ENCODE data around the gene OR5A1.

Gene OR5A1

GRCh38 chr11:59456661-59457060 lies 20.4 kb downstream of the OR5A1 start, which contains the start of gene OR4D6:
Gene OR4D6 (plus strand): TSS chr11:59456961. CDS start chr11:59456961, 0 bp downstream.
- H3K36me3 ChIP-seq (ENCODE audit: insufficient read depth, low read length): no peaks in the 10 kb centered on the region
- no peak within 1 kb of the TSS for H3K4me3 ChIP-seq
- no peak within 1 kb of the TSS for H3K27ac ChIP-seq
- H3K9me3 ChIP-seq (ENCODE audit: low read depth, low read length): no peaks in the 10 kb centered on the region
- H3K9ac ChIP-seq (ENCODE audit: insufficient read length): no peak within 1 kb of the TSS
- TF ChIP-seq FOXP2 (optimal IDR thresholded peaks at IDR 0.05; ENCODE audit: control extremely low read depth, extremely low read length, insufficient read depth) (no peak), POLR2AphosphoS5 (IDR thresholded peaks at IDR 0.05; ENCODE audit: borderline replicate concordance, low read depth, low read length) (no peak), EZH2 (IDR thresholded peaks at IDR 0.05) (no peak)
- no peak for DNase-seq (ENCODE audit: low read depth, low spot score)

GRCh38 chr11:59459916-59460315 lies 23.6 kb downstream of the OR5A1 start:
- no peak for DNase-seq (ENCODE audit: low read depth, low spot score)
- Histone ChIP-seq H3K36me3 (ENCODE audit: insufficient read depth, low read length) (no peaks in the 10 kb centered on the region), H3K9me3 (ENCODE audit: low read depth, low read length) (no peaks in the 10 kb centered on the region), H3K27ac (no peak overlapping the region), H3K4me3 (no peak overlapping the region), H3K9ac (ENCODE audit: insufficient read length) (no peak overlapping the region)
- TF ChIP-seq POLR2AphosphoS5 (IDR thresholded peaks at IDR 0.05; ENCODE audit: borderline replicate concordance, low read depth, low read length): no peak
- TF ChIP-seq FOXP2 (optimal IDR thresholded peaks at IDR 0.05; ENCODE audit: control extremely low read depth, extremely low read length, insufficient read depth): no peak
- TF ChIP-seq EZH2 (IDR thresholded peaks at IDR 0.05): no peak

GRCh38 chr11:59463190-59463641 lies 26.9 kb downstream of the OR5A1 start:
- no peak for DNase-seq (ENCODE audit: low read depth, low spot score)
- no peaks in the 10 kb centered on the region for H3K36me3 ChIP-seq (ENCODE audit: insufficient read depth, low read length)

GRCh38 chr11:59473015-59473414 lies 36.7 kb downstream of the OR5A1 start, which contains the start of gene OR4D10:
Gene OR4D10 (plus strand): TSS chr11:59473315. CDS start chr11:59477430, 4,115 bp downstream.
- Histone ChIP-seq H3K9me3 (ENCODE audit: low read depth, low read length) (no peaks in the 10 kb centered on the region), H3K9ac (ENCODE audit: insufficient read length) (no peak within 1 kb of the TSS), H3K27ac (no peak within 1 kb of the TSS), H3K36me3 (ENCODE audit: insufficient read depth, low read length) (no peaks in the 10 kb centered on the region), H3K4me3 (no peak within 1 kb of the TSS)
- DNase-seq (ENCODE audit: low read depth, low spot score): no peak
- TF ChIP-seq POLR2AphosphoS5 (IDR thresholded peaks at IDR 0.05; ENCODE audit: borderline replicate concordance, low read depth, low read length): no peak
- TF ChIP-seq EZH2 (IDR thresholded peaks at IDR 0.05): no peak
- TF ChIP-seq FOXP2 (optimal IDR thresholded peaks at IDR 0.05; ENCODE audit: control extremely low read depth, extremely low read length, insufficient read depth): no peak

More at GRCh38 chr11:59463190-59463641, 26.9 kb downstream of the OR5A1 start:
- Histone ChIP-seq H3K9me3 (ENCODE audit: low read depth, low read length) (no peaks in the 10 kb centered on the region), H3K27ac (no peak overlapping the region), H3K4me3 (no peak overlapping the region), H3K9ac (ENCODE audit: insufficient read length) (no peak overlapping the region)
- TF ChIP-seq FOXP2 (optimal IDR thresholded peaks at IDR 0.05; ENCODE audit: control extremely low read depth, extremely low read length, insufficient read depth) (no peak), POLR2AphosphoS5 (IDR thresholded peaks at IDR 0.05; ENCODE audit: borderline replicate concordance, low read depth, low read length) (no peak), EZH2 (IDR thresholded peaks at IDR 0.05) (no peak)

DNA sequence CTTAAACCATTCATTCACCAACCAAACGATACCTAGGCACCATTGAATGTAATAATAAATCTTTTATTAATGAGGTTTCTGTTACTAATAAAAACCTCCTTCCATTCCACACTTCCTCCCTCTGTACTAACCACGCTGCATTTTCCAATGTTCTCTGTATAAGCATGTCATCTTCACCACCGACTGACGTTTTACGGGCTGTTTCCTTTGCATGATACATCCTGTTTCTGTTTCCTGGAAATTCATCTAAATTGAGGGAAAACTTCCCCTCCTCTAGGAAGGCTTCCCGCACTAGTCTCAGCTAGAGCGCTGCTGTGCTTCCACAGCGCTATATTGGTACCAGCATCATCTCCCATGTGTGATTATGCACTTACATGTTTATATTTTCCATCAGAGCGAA lies 38.9 kb downstream of the OR5A1 start:
- DNase-seq (ENCODE audit: low read depth, low spot score): no peak
- TF ChIP-seq EZH2 (IDR thresholded peaks at IDR 0.05) (no peak), POLR2AphosphoS5 (IDR thresholded peaks at IDR 0.05; ENCODE audit: borderline replicate concordance, low read depth, low read length) (no peak), FOXP2 (optimal IDR thresholded peaks at IDR 0.05; ENCODE audit: control extremely low read depth, extremely low read length, insufficient read depth) (no peak)
- no peaks in the 10 kb centered on the region for H3K36me3 ChIP-seq (ENCODE audit: insufficient read depth, low read length)

DNA sequence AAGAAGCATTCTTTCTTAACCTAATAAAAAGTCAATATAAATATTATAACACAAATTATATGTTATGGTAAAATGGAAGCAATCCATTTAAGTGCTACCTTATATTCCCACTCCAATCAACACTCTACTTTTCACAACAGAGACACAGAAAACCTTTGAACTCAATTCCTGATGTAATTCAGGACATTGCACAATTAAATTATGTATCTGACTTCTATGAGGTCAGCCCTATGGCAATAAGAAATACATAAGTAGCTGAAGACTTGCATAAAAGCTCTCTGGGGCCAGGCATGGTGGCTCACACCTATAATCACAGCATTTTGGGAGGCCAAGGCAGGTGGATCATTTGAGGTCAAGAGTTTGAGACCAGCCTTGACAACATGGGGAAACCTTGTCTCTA lies 43.6 kb downstream of the OR5A1 start:
- Histone ChIP-seq H3K36me3 (ENCODE audit: insufficient read depth, low read length) (no peaks in the 10 kb centered on the region), H3K9me3 (ENCODE audit: low read depth, low read length) (no peaks in the 10 kb centered on the region), H3K27ac (no peak overlapping the region), H3K4me3 (no peak overlapping the region), H3K9ac (ENCODE audit: insufficient read length) (no peak overlapping the region)
- no peak for TF ChIP-seq EZH2 (IDR thresholded peaks at IDR 0.05)
- TF ChIP-seq POLR2AphosphoS5 (IDR thresholded peaks at IDR 0.05; ENCODE audit: borderline replicate concordance, low read depth, low read length): no peak
- no peak for TF ChIP-seq FOXP2 (optimal IDR thresholded peaks at IDR 0.05; ENCODE audit: control extremely low read depth, extremely low read length, insufficient read depth)
- no peak for DNase-seq (ENCODE audit: low read depth, low spot score)

More for the DNA sequence above, 38.9 kb downstream of the OR5A1 start:
- Histone ChIP-seq H3K9ac (ENCODE audit: insufficient read length) (no peak overlapping the region), H3K4me3 (no peak overlapping the region), H3K9me3 (ENCODE audit: low read depth, low read length) (no peaks in the 10 kb centered on the region), H3K27ac (no peak overlapping the region)

- Histone ChIP-seq H3K9me3 (ENCODE audit: low read depth, low read length) (no peaks in the 10 kb centered on the region), H3K4me3 (no peak overlapping the region), H3K9ac (ENCODE audit: insufficient read length) (no peak overlapping the region), H3K27ac (no peak overlapping the region), H3K36me3 (ENCODE audit: insufficient read depth, low read length) (no peaks in the 10 kb centered on the region)
- no peak for TF ChIP-seq EZH2 (IDR thresholded peaks at IDR 0.05)
- TF ChIP-seq FOXP2 (optimal IDR thresholded peaks at IDR 0.05; ENCODE audit: control extremely low read depth, extremely low read length, insufficient read depth): no peak
- no peak for TF ChIP-seq POLR2AphosphoS5 (IDR thresholded peaks at IDR 0.05; ENCODE audit: borderline replicate concordance, low read depth, low read length)
- DNase-seq (ENCODE audit: low read depth, low spot score): no peak
These were observed 44.1 kb downstream of the OR5A1 start for GRCh38 chr11:59480359-59480758.
